SK-N-SH (cell line): Measurements from ENCODE around the gene BRI3BP. TPM values are rescaled to one million over a fixed set of nuclear protein-coding genes. Genes with fewer than 3 reads are reported as not detected.

Source experiments
- CTCF ChIA-PET: fragments of 300-600, 350-600 bp; formaldehyde crosslinking; extraction: SDS; loops from one replicate; lab custom pipeline; 2021; lab: Yijun Ruan, JAX
- POLR2A ChIA-PET: fragments of 350-600 bp; sonication (Branson Sonifier 250); formaldehyde crosslinking; extraction: SDS; loops from one replicate; lab custom pipeline; 2020; ENCODE audit warnings: antibody characterized with exemption, inconsistent platforms; lab: Yijun Ruan, JAX
- DNase-seq: peaks from one replicate; pipeline ENCODE4 v3.0.0; 2012
- H2AFZ ChIP-seq: fragments of 200-600 bp; sonication (generic); 2 replicates; pipeline ENCODE4 v1.8.1; 2016; ENCODE audit warnings: antibody characterized with exemption, mild to moderate bottlenecking, low read depth
- H3F3A ChIP-seq: fragments of 200-600 bp; sonication (generic); replicated peaks from 2 replicates; pipeline ENCODE3; 2016; ENCODE audit warnings: antibody characterized with exemption, mild to moderate bottlenecking; ENCODE audit not compliant: insufficient read depth
- H3K27ac ChIP-seq, 2 experiments: fragments of 200-500 bp in 1 of 2; fragments of 200-600 bp in 1 of 2; sonication (Bioruptor generic) in 1 of 2; sonication (generic), shearing (Covaris generic) in 1 of 2; 2 replicates each; pipeline versions ENCODE4 v1.5.1 to v1.6.1; 2014 to 2016; ENCODE audit warnings: low read depth in 2 of 2, inconsistent platforms in 1 of 2, low read length in 1 of 2, mild to moderate bottlenecking in 1 of 2, mixed read lengths in 1 of 2
- H3K27me3 ChIP-seq: fragments of 200-600 bp; sonication (generic), shearing (Covaris generic); 2 replicates; pipeline ENCODE4 v1.6.1; 2016; ENCODE audit warnings: mixed run types; ENCODE audit not compliant: insufficient read depth
- H3K36me3 ChIP-seq, 2 experiments: fragments of 200-500 bp in 1 of 2; fragments of 200-600 bp in 1 of 2; sonication (Bioruptor generic) in 1 of 2; sonication (generic) in 1 of 2; replicated peaks in 1 of 2; 2 replicates each; pipeline versions ENCODE3 to v1.5.1; 2014 to 2016; ENCODE audit warnings: low read length in 1 of 2, mild to moderate bottlenecking in 1 of 2; ENCODE audit not compliant: insufficient read depth in 2 of 2, control insufficient read depth in 1 of 2
- H3K4me1 ChIP-seq, 2 experiments: fragments of 200-500 bp in 1 of 2; fragments of 200-600 bp in 1 of 2; sonication (Bioruptor generic) in 1 of 2; sonication (generic), shearing (Covaris generic) in 1 of 2; 2 replicates each; pipeline versions ENCODE4 v1.5.1 to v1.6.1; 2014 to 2016; ENCODE audit warnings: low read depth in 1 of 2, low read length in 1 of 2, mixed run types in 1 of 2; ENCODE audit not compliant: insufficient read depth in 2 of 2, control insufficient read depth in 1 of 2
- H3K4me2 ChIP-seq: fragments of 200-600 bp; sonication (generic), shearing (Covaris generic); 2 replicates; pipeline ENCODE4 v1.6.1; 2017; ENCODE audit warnings: mixed run types
- H3K4me3 ChIP-seq, 2 experiments: fragments of 200-500 bp in 1 of 2; fragments of 200-600 bp in 1 of 2; sonication (Bioruptor generic) in 1 of 2; sonication (generic), shearing (Covaris generic) in 1 of 2; 2 replicates each; pipeline versions ENCODE4 v1.5.1 to v1.8.1; 2014 to 2016; ENCODE audit warnings: low read depth in 2 of 2, inconsistent platforms in 1 of 2, low read length in 1 of 2, mild to moderate bottlenecking in 1 of 2, mixed read lengths in 1 of 2, moderate library complexity in 1 of 2
- H3K79me2 ChIP-seq: fragments of 200-600 bp; sonication (generic); 2 replicates; pipeline ENCODE4 v1.8.1; 2017; ENCODE audit warnings: mild to moderate bottlenecking; ENCODE audit not compliant: insufficient read depth
- H3K9ac ChIP-seq: fragments of 200-600 bp; sonication (generic); 2 replicates; pipeline ENCODE4 v1.6.1; 2017; ENCODE audit warnings: mixed run types
- H3K9me2 ChIP-seq: fragments of 200-600 bp; sonication (generic); 2 replicates; pipeline ENCODE4 v1.6.1; 2017; ENCODE audit warnings: mixed run types
- H3K9me3 ChIP-seq: fragments of 200-600 bp; sonication (generic); 2 replicates; pipeline ENCODE4 v1.6.1; 2017; ENCODE audit warnings: mixed run types, mild to moderate bottlenecking, moderate library complexity
- H4K20me1 ChIP-seq: fragments of 200-600 bp; sonication (generic); 2 replicates; pipeline ENCODE4 v1.6.1; 2017; ENCODE audit warnings: mild to moderate bottlenecking, mixed run types; ENCODE audit not compliant: insufficient read depth
- CHD2 ChIP-seq: fragments of 150-350 bp; IDR thresholded peaks from 2 replicates; pipeline ENCODE4 v1.6.1; 2018; ENCODE audit warnings: low read length; ENCODE audit not compliant: partially characterized antibody
- CTCF ChIP-seq: fragments of 200-600 bp; sonication (generic); IDR thresholded peaks from 2 replicates; pipeline ENCODE4 v1.6.1; 2017; ENCODE audit warnings: antibody characterized with exemption, mild to moderate bottlenecking, moderate library complexity
- EZH2phosphoT487 ChIP-seq: fragments of 200-600 bp; sonication (generic); IDR thresholded peaks from 2 replicates; pipeline ENCODE4 v1.6.1; 2017; ENCODE audit warnings: low read depth, mixed run types, mild to moderate bottlenecking, antibody characterized with exemption, moderate library complexity, borderline replicate concordance
- FOSL2 ChIP-seq: IDR thresholded peaks from 2 replicates; pipeline ENCODE4 v1.4.0; 2012; ENCODE audit warnings: low read depth, mild to moderate bottlenecking, moderate library complexity, borderline replicate concordance
- FOXM1 ChIP-seq: IDR thresholded peaks from 2 replicates; pipeline ENCODE4 v1.4.0; 2012; ENCODE audit warnings: low read depth, mild to moderate bottlenecking
- GABPA ChIP-seq: IDR thresholded peaks from 2 replicates; pipeline ENCODE4 v1.4.0; 2012; ENCODE audit warnings: low read depth, mild to moderate bottlenecking
- IRF3 ChIP-seq: fragments of 150-350 bp; IDR thresholded peaks from 2 replicates; pipeline ENCODE4 v1.6.1; 2016; ENCODE audit warnings: mild to moderate bottlenecking, low read depth, low read length
- JUND ChIP-seq: IDR thresholded peaks from 2 replicates; pipeline ENCODE4 v1.4.0; 2012
- MXI1 ChIP-seq: IDR thresholded peaks from 2 replicates; pipeline ENCODE4 v1.6.1; 2012; ENCODE audit warnings: mild to moderate bottlenecking, low read depth, low read length, improper control_type of control experiment
- NRF1 ChIP-seq: IDR thresholded peaks from 2 replicates; pipeline ENCODE4 v1.6.1; 2012; ENCODE audit warnings: low read depth, mild to moderate bottlenecking, low read length
- RAD21 ChIP-seq: IDR thresholded peaks from 2 replicates; pipeline ENCODE4 v1.6.1; 2012; ENCODE audit warnings: mild to moderate bottlenecking, low read length
- RCOR1 ChIP-seq: fragments of 150-350 bp; IDR thresholded peaks from 2 replicates; pipeline ENCODE4 v1.6.1; 2017; ENCODE audit warnings: antibody characterized with exemption, low read length
- RFX5 ChIP-seq: IDR thresholded peaks from 2 replicates; pipeline ENCODE4 v1.6.1; 2012; ENCODE audit warnings: mild to moderate bottlenecking, improper control_type of control experiment, low read length
- SIN3A ChIP-seq: IDR thresholded peaks from 2 replicates; pipeline ENCODE4 v1.6.1; 2012; ENCODE audit warnings: low read depth, mild to moderate bottlenecking, low read length, moderate library complexity, borderline replicate concordance
- SMC3 ChIP-seq: IDR thresholded peaks from 2 replicates; pipeline ENCODE4 v1.6.1; 2012; ENCODE audit warnings: low read depth, low read length, improper control_type of control experiment
- TCF12 ChIP-seq: IDR thresholded peaks from 2 replicates; pipeline ENCODE4 v1.4.0; 2012
- TEAD4 ChIP-seq: IDR thresholded peaks from 2 replicates; pipeline ENCODE4 v1.4.0; 2012; ENCODE audit warnings: mild to moderate bottlenecking, borderline replicate concordance; ENCODE audit not compliant: insufficient read depth
- USF1 ChIP-seq: IDR thresholded peaks from 2 replicates; pipeline ENCODE4 v1.4.0; 2012; ENCODE audit warnings: low read depth, borderline replicate concordance
- YY1 ChIP-seq: IDR thresholded peaks from 2 replicates; pipeline ENCODE4 v1.4.0; 2012; ENCODE audit warnings: low read depth, mild to moderate bottlenecking
- ZBTB33 ChIP-seq: IDR thresholded peaks from 2 replicates; pipeline ENCODE4 v1.4.0; 2012; ENCODE audit warnings: low read depth, borderline replicate concordance
- WGBS: methylation state at CpG from one replicate; pipeline ENCODE4 v1.1.6; 2017; ENCODE audit warnings: low lambda C conversion rate; 5-methylcytosine and 5-hydroxymethylcytosine counted together
- polyA plus RNA-seq, 3 experiments: library from polyadenylated mRNA; depleted of rRNA; stranded (reverse); fragments of >200 nt; gene quantifications; 2 replicates each; pipeline ENCODE4 v1.2.3, GENCODE V29; 2012

BRI3BP gene
- polyA plus RNA-seq, 1 of the 3 experiments (the other 2 are of a cell fraction), result 3.8 TPM

- ChIA-PET CTCF (interaction anchor here (0.7 to 2.0 kb wide), 5 partner anchors 9 to 131 kb away, joined by 3 to 8 read pairs (median 3); no protein-coding TSS in a partner anchor), POLR2A (interaction anchor here (1.5 kb wide), 1 partner anchor 22 kb away, joined by 4 read pairs; no protein-coding TSS in a partner anchor)
- Histone ChIP-seq H3K9ac (no peak overlapping the region), H3K27me3 (no peaks in the 10 kb centered on the region), H3K4me2 (no peak overlapping the region), H4K20me1 (no peaks in the 10 kb centered on the region), H3K9me3 (no peaks in the 10 kb centered on the region), H3K27ac (no peak overlapping the region), H2AFZ (no peak overlapping the region), H3F3A (no peaks in the 10 kb centered on the region), H3K9me2 (no peaks in the 10 kb centered on the region), H3K36me3 (peaks cover 0 to 4% of the 10 kb centered on the region in 2 experiments), H3K79me2 (peaks cover 7% of the 10 kb centered on the region), H3K4me1 (peaks cover 0 to 12% of the 10 kb centered on the region in 2 experiments; a peak in 1 of 4 replicates), H3K4me3 (no peak overlapping the region)
- no peak for TF ChIP-seq RFX5
- TF ChIP-seq NRF1, result no peak
- TF ChIP-seq JUND, result no peak
- no peak for TF ChIP-seq ZBTB33
- no peak for TF ChIP-seq TCF12
- TF ChIP-seq CHD2, result no peak
- TF ChIP-seq IRF3, result no peak
- no peak for TF ChIP-seq YY1
- TF ChIP-seq FOSL2, result no peak
- TF ChIP-seq FOXM1, result no peak
- no peak for TF ChIP-seq SIN3A
- TF ChIP-seq GABPA, result no peak
- no peak for TF ChIP-seq EZH2phosphoT487
- no peak for TF ChIP-seq RAD21
- TF ChIP-seq MXI1, result no peak
- no peak for TF ChIP-seq TEAD4
- TF ChIP-seq CTCF, result no peak
- TF ChIP-seq RCOR1, result no peak
- no peak for TF ChIP-seq USF1
- TF ChIP-seq SMC3, result no peak
- 90% methylated on average over 11 of the region's 11 CpGs for WGBS
- no peak for DNase-seq
Observed at GRCh38 chr12:125070661-125071390, 77.4 kb downstream of the BRI3BP start.
